Esophagus muscularis mucosa (tissue), 4 donors: ENCODE measurements around the gene CRELD1. TPM values are rescaled to one million over a fixed set of nuclear protein-coding genes. Genes with fewer than 3 reads are reported as not detected.
"Not testable (repeated sequence)": the region's sequence is repeated elsewhere in the genome, so short reads cannot be mapped to it uniquely, and the experiment has no call there.

ENCODE experiments used
- DNase-seq: peaks from one replicate; pipeline ENCODE4 v3.0.0-alpha.2; 2017; ENCODE audit errors: extremely low spot score
- H3K27ac ChIP-seq, 4 donors: fragments of 200-600 bp; sonication (generic); replicated peaks in 1 of 4; 1 replicate in 3 of 4; 2 replicates in 1 of 4; pipeline ENCODE4 v1.5.1; 2016 to 2019; ENCODE audit warnings: mild to moderate bottlenecking in 1 of 4
- H3K27me3 ChIP-seq, 4 donors: fragments of 200-600 bp; sonication (generic); one replicate each; pipeline versions ENCODE4 v1.5.1 to v1.6.0; 2016 to 2019
- H3K36me3 ChIP-seq, 4 donors: fragments of 200-600 bp; sonication (generic); one replicate each; pipeline ENCODE4 v1.5.1; 2016 to 2019
- H3K4me1 ChIP-seq, 4 donors: fragments of 200-600 bp; sonication (generic); one replicate each; pipeline ENCODE4 v1.5.1; 2016 to 2019
- H3K4me3 ChIP-seq, 4 donors: fragments of 200-600 bp; sonication (generic); 1 replicate in 2 of 4; 2 replicates in 2 of 4; pipeline ENCODE4 v1.5.1; 2016 to 2019; ENCODE audit warnings: mild to moderate bottlenecking in 4 of 4, moderate library complexity in 1 of 4
- H3K9me3 ChIP-seq, 4 donors: fragments of 200-600 bp; sonication (generic); 1 replicate in 3 of 4; 2 replicates in 1 of 4; pipeline ENCODE4 v1.5.1; 2016 to 2019
- CTCF ChIP-seq, 3 experiments: fragments of 200-600 bp in 2 of 3; fragments of 450-650 bp in 1 of 3; sonication (generic) in 2 of 3; IDR thresholded peaks; one replicate each; pipeline ENCODE4 v1.5.1; 2017 to 2019; ENCODE audit warnings: antibody characterized with exemption in 3 of 3, mild to moderate bottlenecking in 2 of 3, moderate library complexity in 1 of 3
- EP300 ChIP-seq: sonication (generic); formaldehyde crosslinking; IDR thresholded peaks from one replicate; pipeline ENCODE4 v1.6.1; 2017; ENCODE audit warnings: antibody characterized with exemption
- POLR2A ChIP-seq: fragments of 450-650 bp; IDR thresholded peaks from one replicate; pipeline ENCODE4 v1.6.1; 2017; ENCODE audit warnings: antibody characterized with exemption, moderate library complexity, mild to moderate bottlenecking, low read depth
- POLR2AphosphoS5 ChIP-seq, 2 donors: sonication (generic); formaldehyde crosslinking; IDR thresholded peaks; one replicate each; pipeline ENCODE4 v1.6.1; 2017; ENCODE audit warnings: antibody characterized with exemption in 2 of 2
- WGBS: methylation state at CpG from one replicate; pipeline ENCODE4 v1.1.5; 2018; 5-methylcytosine and 5-hydroxymethylcytosine counted together
- intact Hi-C: fragments of 100-400 bp; cut with DNase I; formaldehyde crosslinking; loops from one replicate; pipeline ENCODE4 v1.15.1; 2023
- total RNA-seq, 4 donors: library from RNA; depleted of rRNA; stranded (reverse); fragments of >200 nt; gene quantifications; one replicate each; pipeline versions ENCODE4 v1.1.0 to v1.2.1, GENCODE V29; 2016

Gene CRELD1
- total RNA-seq, 4 donors from 2014 or later = 38.6 to 62.9 (median 52.0) TPM

GRCh38 chr3:9897408-9898372 lies 35.9 kb upstream of the CRELD1 start:
- Histone ChIP-seq H3K4me1 (peaks cover 0 to 31% (median 23%) of the 10 kb centered on the region in 4 donors), H3K36me3 (peaks cover 10 to 18% (median 15%) of the 10 kb centered on the region in 4 donors), H3K4me3 (no peak overlapping the region), H3K27me3 (no peaks in the 10 kb centered on the region), H3K27ac (no peak overlapping the region), H3K9me3 (no peaks in the 10 kb centered on the region)
- WGBS = 50% methylated on average over 4 of the region's 4 CpGs
- TF ChIP-seq POLR2A (no peak), POLR2AphosphoS5 (IDR thresholded peaks at IDR 0.05) (no peak), EP300 (no peak), CTCF (IDR thresholded peaks at IDR 0.05) (no peak)
- no peak for DNase-seq
- intact Hi-C loops = no loop called here

- H3K27ac ChIP-seq = no peak overlapping the region
- intact Hi-C loops = no loop called here
- H3K27me3 ChIP-seq = no peaks in the 10 kb centered on the region
- TF ChIP-seq CTCF (IDR thresholded peaks at IDR 0.05) = no peak
- TF ChIP-seq EP300 = no peak
- TF ChIP-seq POLR2AphosphoS5 (IDR thresholded peaks at IDR 0.05) = no peak
- no peak for TF ChIP-seq POLR2A
- DNase-seq = no peak
- no peaks in the 10 kb centered on the region for H3K9me3 ChIP-seq
- 68% methylated on average over 8 of the region's 8 CpGs for WGBS
- H3K4me3 ChIP-seq = no peak overlapping the region
- peaks cover under 1 to 9% (median 5%) of the 10 kb centered on the region in 4 donors for H3K36me3 ChIP-seq
- H3K4me1 ChIP-seq = peaks cover 0 to 36% (median 25%) of the 10 kb centered on the region in 4 donors
Observed at GRCh38 chr3:9898467-9899241, 35.0 kb upstream of the CRELD1 start.

- intact Hi-C loops = no loop called here
- Histone ChIP-seq H3K9me3 (no peaks in the 10 kb centered on the region), H3K27me3 (no peaks in the 10 kb centered on the region), H3K36me3 (peaks cover 0 to 4% (median 2%) of the 10 kb centered on the region in 4 donors), H3K4me3 (no peak overlapping the region), H3K27ac (no peak overlapping the region), H3K4me1 (peaks cover 0 to 36% (median 23%) of the 10 kb centered on the region in 4 donors)
- TF ChIP-seq POLR2AphosphoS5 (IDR thresholded peaks at IDR 0.05) (no peak), EP300 (no peak), POLR2A (no peak), CTCF (IDR thresholded peaks at IDR 0.05) (no peak)
- 84% methylated on average over 3 of the region's 3 CpGs for WGBS
- no peak for DNase-seq
Observed at GRCh38 chr3:9899289-9899791, 34.3 kb upstream of the CRELD1 start.

GRCh38 chr3:9900965-9901415 lies 32.6 kb upstream of the CRELD1 start:
- H3K27ac ChIP-seq, intact Hi-C loops, H3K9me3 ChIP-seq, H3K27me3 ChIP-seq, H3K36me3 ChIP-seq, H3K4me3 ChIP-seq, DNase-seq: not testable (repeated sequence)
- peaks cover 0 to 36% (median 23%) of the 10 kb centered on the region in 4 donors for H3K4me1 ChIP-seq
- 91% methylated on average over 6 of the region's 6 CpGs for WGBS

- intact Hi-C loops = no loop called here
- Histone ChIP-seq H3K27ac (no peak overlapping the region), H3K4me3 (no peak overlapping the region), H3K4me1 (peaks cover 0 to 36% (median 23%) of the 10 kb centered on the region in 4 donors), H3K27me3 (no peaks in the 10 kb centered on the region), H3K9me3 (no peaks in the 10 kb centered on the region), H3K36me3 (no peaks in the 10 kb centered on the region)
- WGBS = 72% methylated on average over 4 of the region's 5 CpGs
- TF ChIP-seq POLR2AphosphoS5 (IDR thresholded peaks at IDR 0.05) (no peak), POLR2A (no peak), CTCF (IDR thresholded peaks at IDR 0.05) (no peak)
- no peak for DNase-seq
Observed at GRCh38 chr3:9901967-9902366, 31.7 kb upstream of the CRELD1 start.
